Measurements from ENCODE around the gene SPATA25.

SPATA25 gene

DNA sequence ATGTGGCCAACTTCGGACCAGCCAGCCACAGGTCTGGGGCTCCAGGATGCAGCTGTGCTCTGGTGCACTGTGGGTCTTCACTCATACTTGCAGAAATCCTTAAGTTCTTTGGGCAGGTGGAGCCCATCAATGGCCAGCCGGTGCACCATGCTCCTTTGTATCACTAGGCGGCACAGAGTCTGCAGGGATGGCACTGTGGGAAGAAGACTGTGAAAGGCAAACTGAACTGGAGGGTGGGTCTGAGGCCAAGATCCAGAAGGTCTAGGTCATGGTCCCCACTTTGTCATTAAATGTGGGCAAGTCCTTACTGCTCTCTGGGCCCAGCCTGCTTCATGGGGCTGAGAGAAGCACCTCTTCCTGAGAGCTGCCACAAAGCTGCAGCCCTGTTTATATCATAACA lies 1.3 kb upstream of the SPATA25 start:
- TF ChIP-seq, protein P1, sequence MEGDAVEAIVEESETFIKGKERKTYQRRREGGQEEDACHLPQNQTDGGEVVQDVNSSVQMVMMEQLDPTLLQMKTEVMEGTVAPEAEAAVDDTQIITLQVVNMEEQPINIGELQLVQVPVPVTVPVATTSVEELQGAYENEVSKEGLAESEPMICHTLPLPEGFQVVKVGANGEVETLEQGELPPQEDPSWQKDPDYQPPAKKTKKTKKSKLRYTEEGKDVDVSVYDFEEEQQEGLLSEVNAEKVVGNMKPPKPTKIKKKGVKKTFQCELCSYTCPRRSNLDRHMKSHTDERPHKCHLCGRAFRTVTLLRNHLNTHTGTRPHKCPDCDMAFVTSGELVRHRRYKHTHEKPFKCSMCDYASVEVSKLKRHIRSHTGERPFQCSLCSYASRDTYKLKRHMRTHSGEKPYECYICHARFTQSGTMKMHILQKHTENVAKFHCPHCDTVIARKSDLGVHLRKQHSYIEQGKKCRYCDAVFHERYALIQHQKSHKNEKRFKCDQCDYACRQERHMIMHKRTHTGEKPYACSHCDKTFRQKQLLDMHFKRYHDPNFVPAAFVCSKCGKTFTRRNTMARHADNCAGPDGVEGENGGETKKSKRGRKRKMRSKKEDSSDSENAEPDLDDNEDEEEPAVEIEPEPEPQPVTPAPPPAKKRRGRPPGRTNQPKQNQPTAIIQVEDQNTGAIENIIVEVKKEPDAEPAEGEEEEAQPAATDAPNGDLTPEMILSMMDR (IDR thresholded peaks at IDR 0.05; ENCODE audit: low read depth, low read length, missing control alignments) = no peak
- DNase-seq (ENCODE audit: low read depth) = no peak
- in situ Hi-C loops (cut with HindIII; ENCODE audit: low sequenced_read_pairs) = loop anchor here (5.0 kb wide), 1 partner anchor 54 kb away; no protein-coding TSS in a partner anchor
- no peak overlapping the region for H3K4me3 ChIP-seq (ENCODE audit: low read depth, low read length)

DNA sequence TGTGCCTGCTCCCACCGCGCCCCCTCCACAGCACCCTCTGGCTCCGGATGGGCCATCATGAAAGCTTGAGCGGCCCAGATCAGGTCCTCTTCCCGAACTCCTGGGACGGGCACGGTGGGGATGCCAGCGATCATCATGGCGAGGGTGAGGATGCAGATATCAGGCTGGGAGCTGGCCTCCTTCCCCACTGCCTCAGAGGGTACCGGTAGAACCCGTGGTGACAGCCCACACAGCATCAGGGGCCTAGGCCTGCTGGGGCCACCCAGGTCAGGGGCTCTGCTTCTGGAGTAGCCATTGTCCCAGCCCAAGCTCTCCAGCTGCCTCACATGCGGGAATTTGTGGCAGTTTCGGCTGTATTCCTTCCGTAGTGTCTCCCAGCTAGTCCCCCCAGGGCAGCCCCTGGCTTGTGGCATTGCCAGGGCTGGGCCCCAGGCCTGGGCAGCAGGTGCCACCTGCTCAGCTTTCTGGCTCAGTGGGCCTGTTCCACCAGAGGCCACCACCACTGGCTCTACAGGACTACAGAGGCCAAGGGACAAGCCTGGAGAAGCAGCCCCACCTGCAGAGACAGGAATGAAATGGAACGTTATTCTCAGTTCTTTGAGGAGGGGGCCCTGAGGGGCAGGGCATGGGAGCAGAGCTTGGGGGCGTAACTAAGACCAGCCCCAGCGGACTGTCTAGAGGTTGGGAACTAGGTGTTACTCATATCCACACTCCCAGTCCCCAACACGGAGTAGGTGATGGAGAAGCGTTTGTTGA lies 654 bp downstream of the SPATA25 start:
- TF ChIP-seq, protein P1 (IDR thresholded peaks at IDR 0.05; ENCODE audit: low read depth, low read length, missing control alignments) = no peak
- H3K4me3 ChIP-seq (ENCODE audit: low read depth, low read length) = no peak overlapping the region
- in situ Hi-C loops (cut with HindIII; ENCODE audit: low sequenced_read_pairs) = loop anchor here (5.0 kb wide), 1 partner anchor 56 kb away; no protein-coding TSS in a partner anchor
- DNase-seq (ENCODE audit: low read depth) = no peak

DNA sequence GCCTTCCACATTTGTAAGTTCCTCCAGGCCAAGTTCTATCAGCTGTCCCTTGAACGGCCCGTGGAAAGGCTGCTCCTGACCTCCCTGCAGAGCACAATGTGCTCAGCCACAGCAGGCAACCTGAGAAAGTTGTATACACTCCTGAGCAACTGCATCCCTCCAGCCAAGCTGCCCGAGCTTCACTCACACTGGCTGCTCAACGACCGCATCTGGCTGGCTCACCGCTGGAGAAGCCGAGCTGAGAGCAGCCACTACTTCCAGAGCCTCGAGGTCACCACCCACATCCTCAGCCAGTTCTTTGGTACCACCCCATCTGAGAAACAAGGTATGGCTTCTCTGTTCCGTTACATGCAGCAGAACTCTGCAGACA lies 4.3 kb downstream of the SPATA25 start:
- in situ Hi-C loops (cut with HindIII; ENCODE audit: low sequenced_read_pairs) = no loop called here
- TF ChIP-seq, protein P1 (IDR thresholded peaks at IDR 0.05; ENCODE audit: low read depth, low read length, missing control alignments) = no peak
- H3K4me3 ChIP-seq (ENCODE audit: low read depth, low read length) = no peak overlapping the region
- DNase-seq (ENCODE audit: low read depth) = no peak

DNA sequence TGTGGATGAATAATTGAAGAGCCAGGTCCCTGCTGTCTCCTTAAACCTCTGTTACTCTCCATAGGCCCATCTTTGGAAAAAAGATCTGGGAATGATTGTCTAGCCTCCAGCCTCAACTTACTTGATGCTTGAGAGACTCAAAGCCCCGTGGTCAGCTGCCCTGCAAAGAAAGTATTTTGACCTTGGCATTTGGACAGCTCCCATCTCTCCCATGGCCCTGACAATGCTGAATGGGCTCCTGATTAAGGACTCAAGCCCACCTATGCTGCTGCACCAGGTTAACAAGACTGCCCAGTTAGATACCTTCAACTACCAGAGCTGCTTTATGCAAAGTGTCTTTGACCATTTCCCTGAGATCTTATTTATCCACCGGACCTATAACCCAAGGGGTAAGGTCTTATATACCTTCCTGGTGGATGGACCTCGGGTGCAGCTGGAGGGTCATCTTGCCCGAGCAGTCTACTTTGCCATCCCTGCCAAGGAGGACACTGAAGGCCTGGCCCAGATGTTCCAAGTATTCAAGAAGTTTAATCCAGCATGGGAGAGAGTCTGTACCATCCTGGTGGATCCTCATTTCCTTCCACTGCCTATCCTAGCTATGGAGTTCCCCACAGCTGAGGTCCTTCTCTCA lies 4.8 kb downstream of the SPATA25 start:
- in situ Hi-C loops (cut with HindIII; ENCODE audit: low sequenced_read_pairs) = no loop called here
- TF ChIP-seq, protein P1 (IDR thresholded peaks at IDR 0.05; ENCODE audit: low read depth, low read length, missing control alignments) = no peak
- DNase-seq (ENCODE audit: low read depth) = no peak
- H3K4me3 ChIP-seq (ENCODE audit: low read depth, low read length) = no peak overlapping the region

DNA sequence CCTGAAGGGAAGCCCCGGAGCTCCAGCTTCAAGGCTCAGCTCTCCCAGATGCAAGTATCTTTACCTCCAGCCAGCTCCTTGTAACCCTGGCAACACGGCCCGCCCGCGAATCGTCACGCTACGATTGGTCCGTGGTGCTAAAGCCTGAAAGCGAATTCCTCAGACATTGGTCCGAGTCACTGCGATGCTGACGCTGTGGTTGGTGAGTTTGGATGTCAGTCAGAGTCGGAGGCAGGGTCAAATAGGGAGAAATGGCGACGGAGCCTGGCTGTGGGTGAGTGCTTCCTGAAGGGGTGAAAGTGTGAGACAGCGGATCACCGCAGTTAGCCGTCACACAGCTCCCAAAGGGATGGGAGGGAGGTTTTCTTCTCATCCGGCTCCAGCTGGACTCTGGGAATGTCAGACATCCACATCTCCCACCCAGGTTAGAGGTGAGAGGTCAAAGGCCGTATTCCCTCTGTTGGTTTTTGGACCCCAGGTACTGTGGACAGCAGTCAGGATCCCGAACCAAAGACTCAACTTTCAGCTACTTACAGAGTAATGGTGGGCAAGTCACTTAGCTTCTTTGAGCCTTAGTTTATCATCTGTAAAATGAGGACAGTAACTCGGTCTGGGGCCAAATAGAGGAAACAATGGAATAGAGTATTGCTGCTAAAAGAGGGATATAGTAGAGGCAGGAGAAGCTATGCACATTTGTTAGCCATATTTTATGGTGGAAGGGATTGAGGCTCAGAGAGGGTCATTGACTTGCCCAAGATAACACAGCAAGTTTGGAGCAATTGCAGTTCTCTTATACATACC lies 6.2 kb downstream of the SPATA25 start, which contains the start of gene ZSWIM1:
ZSWIM1 (plus strand) TSS at position 240 of the 801 bp plus-strand sequence. CDS start 1,366 bp downstream, outside the sequence.
- peak; percentile 99 for DNase-seq (ENCODE audit: low read depth)
- in situ Hi-C loops (cut with HindIII; ENCODE audit: low sequenced_read_pairs) = no loop called here
- TF ChIP-seq, protein P1 (IDR thresholded peaks at IDR 0.05; ENCODE audit: low read depth, low read length, missing control alignments) = no peak
- peak within 1 kb of the TSS; percentile 64 for H3K4me3 ChIP-seq (ENCODE audit: low read depth, low read length)

DNA sequence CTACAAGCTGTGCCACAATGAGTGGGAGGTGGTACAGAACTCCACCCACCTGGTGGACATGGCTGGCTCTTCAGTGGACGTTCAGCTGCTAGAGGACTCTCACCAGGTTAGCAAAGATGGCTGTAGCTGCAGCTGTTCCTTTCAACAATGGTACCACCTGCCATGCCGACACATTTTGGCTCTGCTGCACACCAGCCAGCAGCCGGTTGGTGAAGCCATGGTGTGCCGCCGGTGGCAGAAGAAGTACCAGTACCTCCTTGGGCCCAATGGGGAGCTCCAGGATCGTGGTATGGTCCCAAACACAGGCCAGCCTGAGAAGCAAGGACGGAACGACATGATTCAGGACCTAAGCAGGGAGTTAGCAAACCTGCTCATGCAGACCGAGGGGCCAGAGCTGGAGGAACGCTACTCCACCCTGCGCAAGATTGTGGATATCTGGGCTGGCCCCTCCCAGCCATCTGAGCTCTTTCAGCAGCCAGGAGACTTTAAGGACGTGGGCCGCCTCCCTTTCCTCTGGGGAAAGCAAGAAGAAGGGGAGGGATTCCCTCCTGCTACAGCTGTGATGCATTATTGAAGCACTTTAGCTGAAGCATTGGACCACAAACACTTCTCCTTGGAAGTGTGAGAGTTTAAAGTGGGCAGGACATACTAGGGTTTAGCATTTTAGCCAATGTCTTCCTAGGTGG lies 9.2 kb downstream of the SPATA25 start:
- DNase-seq (ENCODE audit: low read depth) = no peak
- H3K4me3 ChIP-seq (ENCODE audit: low read depth, low read length) = no peak overlapping the region
- TF ChIP-seq, protein P1 (IDR thresholded peaks at IDR 0.05; ENCODE audit: low read depth, low read length, missing control alignments) = no peak
- in situ Hi-C loops (cut with HindIII; ENCODE audit: low sequenced_read_pairs) = no loop called here
